ENCODE results near the gene KYAT1.

Gene KYAT1

GRCh38 chr9:128881884-128882676, at the start of gene KYAT1, which contains the start of gene LRRC8A:
Gene KYAT1 (minus strand): TSS chr9:128881950. CDS start chr9:128845405, 36,545 bp downstream.
Gene LRRC8A (plus strand): TSS chr9:128882133. CDS start chr9:128907165, 25,032 bp downstream.
- peak; percentile 97 for DNase-seq

GRCh38 chr9:128929560-128929959, 47.8 kb upstream of the KYAT1 start:
- DNase-seq, result no peak

DNA sequence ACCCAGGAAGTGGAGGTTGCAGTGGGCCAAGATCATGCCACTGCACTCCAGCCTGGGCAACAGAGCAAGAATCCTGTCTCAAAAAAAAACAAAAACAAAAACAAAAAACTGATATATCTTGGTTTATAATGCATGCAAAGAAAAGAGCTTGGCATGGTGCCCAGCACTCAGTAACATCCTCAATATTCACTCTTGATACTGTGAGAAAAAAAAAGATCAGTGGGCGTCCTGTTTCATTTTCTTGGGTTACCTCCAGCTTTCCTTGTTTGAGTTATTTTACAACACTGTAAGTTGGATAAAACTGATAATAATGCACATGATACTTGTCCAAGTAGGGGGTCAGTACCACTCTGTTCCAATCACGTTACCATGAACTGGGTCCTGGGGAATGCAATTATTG, 46.9 kb upstream of the KYAT1 start:
- no peak for DNase-seq

DNA sequence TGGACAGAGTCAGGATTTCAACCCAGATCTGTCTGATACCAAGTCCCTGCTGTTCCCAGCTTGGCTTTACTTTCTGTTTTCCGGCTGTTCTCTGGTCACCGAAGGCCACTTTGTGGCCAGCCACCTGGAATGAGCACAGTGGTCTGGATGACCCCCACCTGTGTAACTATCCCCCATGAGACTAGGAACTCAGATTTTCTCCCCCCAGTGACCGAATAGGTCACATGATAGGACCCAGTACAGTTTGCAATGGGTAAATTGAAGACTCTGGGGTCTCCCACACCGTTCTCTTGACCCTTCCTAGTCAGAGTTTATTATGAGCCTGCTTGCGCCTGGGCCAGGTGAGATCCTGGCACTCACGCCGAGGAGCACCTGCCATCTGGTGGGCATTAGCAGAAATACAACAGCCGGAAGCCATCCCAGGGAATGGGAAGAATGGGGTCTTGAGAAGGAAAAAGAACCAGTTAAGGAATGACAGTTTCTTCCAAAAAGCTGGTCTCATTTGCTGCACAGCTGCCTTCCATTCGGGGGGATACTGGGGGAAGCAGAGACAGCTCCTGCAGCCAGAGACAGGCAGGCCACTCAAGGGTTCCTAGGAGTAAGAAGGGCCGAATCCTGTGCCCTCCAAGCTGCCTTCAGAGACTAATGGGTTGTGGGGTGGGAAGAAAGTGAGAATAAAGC, 46.1 kb upstream of the KYAT1 start:
- peak; percentile 39 for DNase-seq

GRCh38 chr9:128923493-128923883, 41.7 kb upstream of the KYAT1 start:
- DNase-seq, result no peak

DNA sequence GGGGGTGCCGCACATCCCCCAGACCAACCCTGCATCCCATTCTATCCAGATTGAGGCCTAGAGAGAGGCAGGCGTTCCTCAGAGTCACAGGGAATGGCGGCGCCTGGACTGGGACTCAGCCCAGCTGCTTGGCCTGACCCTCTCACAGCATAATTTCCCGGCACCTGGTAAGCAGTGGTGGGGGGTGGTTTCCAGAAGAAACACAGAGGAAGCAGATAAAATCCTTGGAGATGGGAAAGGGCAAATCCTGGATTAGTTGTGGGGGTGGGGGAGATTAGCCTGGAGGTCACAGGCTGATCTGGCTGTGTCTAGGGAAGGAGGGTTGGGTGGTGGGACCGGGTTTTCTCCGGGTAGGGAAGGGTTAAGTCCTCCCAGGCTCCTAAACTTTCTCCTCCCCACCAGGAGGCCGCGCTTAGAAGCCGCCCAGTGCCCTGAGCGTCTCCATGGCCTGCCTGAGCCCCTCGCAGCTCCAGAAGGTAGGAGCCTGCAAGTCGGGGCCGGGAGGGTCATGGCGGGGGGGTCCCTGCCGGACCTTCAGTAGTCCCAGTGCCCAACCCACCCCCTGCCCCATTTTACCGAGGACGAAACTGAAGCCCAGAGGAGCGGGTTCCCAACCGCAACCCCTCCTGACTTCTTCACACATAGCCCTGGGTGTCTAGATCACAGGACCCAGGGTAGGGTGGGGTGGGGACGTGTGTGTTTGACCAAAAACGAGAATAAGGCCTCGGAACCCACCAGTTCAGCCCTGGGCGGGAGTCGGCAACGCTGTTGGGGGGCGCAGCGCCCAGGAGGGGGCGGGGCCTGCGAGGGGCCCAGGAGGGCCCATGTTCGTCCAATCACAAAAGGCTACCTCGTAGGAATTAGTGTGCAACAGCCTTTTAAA, 40.4 kb upstream of the KYAT1 start:
- DNase-seq, result no peak

DNA sequence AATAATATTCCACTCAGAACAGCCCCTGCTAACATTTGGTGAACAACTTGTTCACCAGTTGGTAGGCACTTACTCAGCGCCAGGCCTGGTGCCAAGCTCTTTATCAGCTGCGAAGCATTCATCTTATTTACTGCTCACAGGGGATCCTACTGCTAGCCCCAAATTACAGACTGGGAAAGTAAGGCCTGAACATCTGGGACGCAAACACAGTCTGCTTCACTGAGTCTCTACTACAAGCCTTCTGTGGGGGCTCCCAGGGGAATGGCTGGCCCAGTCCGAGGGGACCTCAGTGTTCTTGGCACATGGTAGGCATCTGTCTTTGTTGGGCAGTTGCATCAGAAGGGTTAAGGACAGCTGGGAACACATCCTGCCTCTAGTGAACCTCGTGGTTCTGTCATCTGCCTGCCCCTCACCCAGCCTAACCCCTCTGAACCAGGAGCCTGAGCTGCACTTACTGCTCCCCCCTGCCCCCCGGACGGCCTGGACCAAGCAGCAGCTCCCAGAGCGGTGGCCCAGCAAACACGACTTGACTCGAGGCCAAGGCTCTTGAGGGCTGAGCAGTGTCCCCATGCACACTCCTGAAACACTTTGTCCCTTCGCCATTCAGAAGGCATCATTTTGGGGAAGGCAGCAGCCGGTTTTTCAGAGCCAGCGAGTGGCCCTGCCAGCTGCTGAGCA, 38.8 kb upstream of the KYAT1 start, which contains the start of gene PHYHD1:
Gene PHYHD1 (plus strand): TSS at position 602 of the 678 bp plus-strand sequence. CDS start 1,342 bp downstream, outside the sequence.
- DNase-seq, result no peak

DNA sequence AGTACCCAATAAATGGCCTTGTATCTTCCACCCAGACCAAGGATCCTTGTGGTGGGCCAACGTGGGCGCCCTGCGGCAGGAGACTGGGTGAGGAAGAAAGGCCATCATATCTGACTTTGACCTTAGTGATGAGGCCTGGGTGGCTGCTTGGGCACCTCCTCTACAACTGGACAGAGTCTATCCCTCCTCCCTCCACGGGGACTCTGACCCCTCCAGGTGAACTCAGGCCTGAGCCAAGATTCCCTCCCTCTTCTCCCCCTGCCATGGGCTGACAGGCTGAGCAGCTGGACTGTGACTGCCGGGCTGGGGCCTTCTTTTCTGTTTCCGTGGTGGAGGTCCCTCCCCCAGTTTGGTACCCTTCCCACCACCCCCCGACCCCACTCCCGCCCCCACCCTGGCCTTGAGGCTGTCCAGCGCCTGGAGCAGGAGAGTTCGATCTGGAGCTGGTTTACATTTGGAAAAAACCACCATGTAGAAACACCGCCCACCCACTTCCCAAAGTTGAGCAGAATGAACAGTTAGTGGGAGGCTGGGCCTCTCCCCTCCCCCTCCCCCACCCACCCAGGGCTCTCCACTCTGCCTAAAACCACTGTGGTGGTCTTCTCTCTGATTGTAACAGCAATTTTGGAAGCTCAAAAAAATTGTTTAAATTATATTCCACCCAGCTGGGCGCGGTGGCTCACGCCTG, 37.8 kb upstream of the KYAT1 start:
- DNase-seq, result no peak

- no peak for DNase-seq
Measured at GRCh38 chr9:128918921-128919320, 37.2 kb upstream of the KYAT1 start.

GRCh38 chr9:128917151-128917849, 35.5 kb upstream of the KYAT1 start:
- no peak for DNase-seq

GRCh38 chr9:128916745-128917144, 35.0 kb upstream of the KYAT1 start:
- DNase-seq, result no peak

- no peak for DNase-seq
Measured at GRCh38 chr9:128916204-128916603, 34.5 kb upstream of the KYAT1 start.

GRCh38 chr9:128913995-128914772, 32.4 kb upstream of the KYAT1 start:
- DNase-seq, result no peak

GRCh38 chr9:128913048-128913900, 31.5 kb upstream of the KYAT1 start:
- DNase-seq, result no peak

- DNase-seq, result no peak
Measured at GRCh38 chr9:128912270-128912853, 30.6 kb upstream of the KYAT1 start.

- no peak for DNase-seq
Measured at GRCh38 chr9:128911529-128912035, 29.8 kb upstream of the KYAT1 start.

- no peak for DNase-seq
Measured at GRCh38 chr9:128910906-128911305, 29.2 kb upstream of the KYAT1 start.

- no peak for DNase-seq
Measured at GRCh38 chr9:128909859-128910258, 28.1 kb upstream of the KYAT1 start.

GRCh38 chr9:128908372-128908771, 26.6 kb upstream of the KYAT1 start:
- DNase-seq, result no peak

Data from activated CD4-positive, alpha-beta T cell treated with anti-CD3 and anti-CD28 coated beads for 1 hour (primary cell).